Body of pancreas (tissue), 4 donors: Measurements from ENCODE around the gene LYPD4. TPM values are rescaled to one million over a fixed set of nuclear protein-coding genes. Genes with fewer than 3 reads are reported as not detected.

Experiments used
- ATAC-seq: fragments of 150-250 bp; one replicate; pipeline ENCODE4 v1.9.1; 2016
- DNase-seq, 4 donors: peaks; one replicate each; pipeline ENCODE4 v3.0.0-alpha.2; 2019
- H3K27ac ChIP-seq, 4 donors: fragments of 200-600 bp; sonication (generic); 1 replicate in 3 of 4; 2 replicates in 1 of 4; pipeline versions ENCODE4 v1.5.1 to v1.6.1; 2016 to 2019; ENCODE audit warnings: mild to moderate bottlenecking in 1 of 4, mixed read lengths in 1 of 4, moderate library complexity in 1 of 4
- H3K27me3 ChIP-seq, 2 donors: fragments of 200-600 bp; sonication (generic); one replicate each; pipeline ENCODE4 v1.6.0; 2016; ENCODE audit warnings: mild to moderate bottlenecking in 1 of 2
- H3K36me3 ChIP-seq, 2 donors: fragments of 200-600 bp; sonication (generic); replicated peaks in 1 of 2; 2 replicates each; pipeline ENCODE4 v1.5.1; 2016; ENCODE audit warnings: low read depth in 2 of 2; ENCODE audit not compliant: insufficient read depth in 1 of 2
- H3K4me1 ChIP-seq: fragments of 200-600 bp; sonication (generic); one replicate; pipeline ENCODE4 v1.6.0; 2016
- H3K4me3 ChIP-seq, 2 donors: fragments of 200-600 bp; sonication (generic); 1 replicate in 1 of 2; 2 replicates in 1 of 2; pipeline ENCODE4 v1.5.1; 2016 to 2019
- H3K9me3 ChIP-seq, 3 donors: fragments of 200-600 bp; sonication (generic); 1 replicate in 2 of 3; 2 replicates in 1 of 3; pipeline ENCODE4 v1.5.1; 2016
- CTCF ChIP-seq, 7 experiments: fragments of 450-650 bp in 4 of 7; fragments of 200-600 bp in 3 of 7; sonication (generic) in 3 of 7; IDR thresholded peaks; one replicate each; pipeline ENCODE4 v1.5.1; 2016 to 2019; ENCODE audit warnings: antibody characterized with exemption in 7 of 7
- POLR2A ChIP-seq, 3 donors: fragments of 450-650 bp; IDR thresholded peaks; one replicate each; pipeline ENCODE4 v1.6.1; 2016; ENCODE audit warnings: antibody characterized with exemption in 3 of 3, mild to moderate bottlenecking in 2 of 3
- WGBS, 2 donors: methylation state at CpG; one replicate each; pipeline ENCODE4 v1.1.5; 2017; 5-methylcytosine and 5-hydroxymethylcytosine counted together
- intact Hi-C: fragments of 100-400 bp; cut with DNase I; formaldehyde crosslinking; loops from one replicate; pipeline ENCODE4 v1.15.1; 2023
- total RNA-seq, 2 donors: library from RNA; depleted of rRNA; stranded (reverse); fragments of >200 nt; gene quantifications; one replicate each; pipeline ENCODE4 v1.1.0, GENCODE V29; 2016

Gene LYPD4
- total RNA-seq, 2 donors from 2014 or later = not detected

DNA sequence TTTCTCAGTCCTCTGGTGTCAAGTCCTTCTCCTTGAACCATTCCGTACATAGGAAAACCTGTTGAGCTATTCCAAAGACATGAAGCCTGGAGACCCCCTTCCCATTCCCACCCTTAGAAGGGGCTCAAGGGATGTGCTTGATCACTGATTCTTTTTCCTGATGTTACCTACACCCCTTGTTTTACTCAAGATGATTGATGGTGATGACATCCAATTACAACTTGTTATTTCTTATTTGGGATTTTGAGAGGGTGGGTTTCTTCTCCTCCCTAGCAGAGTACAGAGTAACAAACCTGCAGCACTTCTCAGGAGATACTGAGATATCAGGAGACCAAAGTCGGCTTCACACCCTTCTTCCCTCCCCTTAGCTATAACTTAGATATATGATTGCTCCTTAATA, 8.9 kb upstream of the LYPD4 start:
- Histone ChIP-seq H3K4me1 (no peaks in the 10 kb centered on the region), H3K27me3 (no peaks in the 10 kb centered on the region), H3K27ac (no peak overlapping the region), H3K9me3 (no peaks in the 10 kb centered on the region), H3K36me3 (no peaks in the 10 kb centered on the region), H3K4me3 (no peak overlapping the region)
- WGBS, 2 donors = 30 to 52% methylated on average over 2 of the region's 2 CpGs
- intact Hi-C loops = no loop called here
- ATAC-seq (no peak), DNase-seq (no peak)
- no peak for TF ChIP-seq CTCF (IDR thresholded peaks at IDR 0.05)
- no peak for TF ChIP-seq POLR2A (IDR thresholded peaks at IDR 0.05)

DNA sequence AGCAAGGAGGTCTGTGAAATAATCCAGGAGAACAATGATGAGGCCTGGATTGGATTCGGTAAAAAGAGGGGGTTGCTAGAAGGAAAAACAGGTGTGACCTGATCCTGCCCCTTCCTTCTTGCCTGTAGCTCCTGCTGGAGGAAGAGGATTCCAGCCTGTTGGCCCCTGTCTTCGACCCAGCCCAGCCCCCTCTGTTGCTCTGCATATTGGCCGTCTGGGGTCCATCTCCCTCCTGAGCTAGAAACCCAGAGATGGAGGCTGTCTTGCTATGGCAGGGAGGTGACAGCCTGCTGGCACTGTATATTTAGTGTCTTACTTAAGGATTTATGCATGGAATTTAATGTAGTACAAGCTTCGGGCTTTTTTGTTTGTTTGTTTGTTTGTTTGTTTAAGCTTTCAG, 7.0 kb upstream of the LYPD4 start:
- intact Hi-C loops = no loop called here
- TF ChIP-seq CTCF (IDR thresholded peaks at IDR 0.05) = no peak
- TF ChIP-seq POLR2A (IDR thresholded peaks at IDR 0.05) = no peak
- H3K27ac ChIP-seq = no peak overlapping the region
- 25 to 35% methylated on average over 4 of the region's 4 CpGs for WGBS, 2 donors
- no peaks in the 10 kb centered on the region for H3K36me3 ChIP-seq
- DNase-seq (no peak), ATAC-seq (no peak)
- H3K9me3 ChIP-seq = no peaks in the 10 kb centered on the region
- no peak overlapping the region for H3K4me3 ChIP-seq
- H3K4me1 ChIP-seq = no peaks in the 10 kb centered on the region
- no peaks in the 10 kb centered on the region for H3K27me3 ChIP-seq

GRCh38 chr19:41850381-41850780, 5.9 kb upstream of the LYPD4 start:
- ATAC-seq (no peak), DNase-seq (no peak)
- Histone ChIP-seq H3K4me1 (no peaks in the 10 kb centered on the region), H3K36me3 (no peaks in the 10 kb centered on the region), H3K4me3 (no peak overlapping the region), H3K27me3 (no peaks in the 10 kb centered on the region), H3K27ac (no peak overlapping the region), H3K9me3 (no peaks in the 10 kb centered on the region)
- 41 to 74% methylated on average over 5 of the region's 5 CpGs for WGBS, 2 donors
- intact Hi-C loops = no loop called here
- no peak for TF ChIP-seq POLR2A (IDR thresholded peaks at IDR 0.05)
- no peak for TF ChIP-seq CTCF (IDR thresholded peaks at IDR 0.05)

DNA sequence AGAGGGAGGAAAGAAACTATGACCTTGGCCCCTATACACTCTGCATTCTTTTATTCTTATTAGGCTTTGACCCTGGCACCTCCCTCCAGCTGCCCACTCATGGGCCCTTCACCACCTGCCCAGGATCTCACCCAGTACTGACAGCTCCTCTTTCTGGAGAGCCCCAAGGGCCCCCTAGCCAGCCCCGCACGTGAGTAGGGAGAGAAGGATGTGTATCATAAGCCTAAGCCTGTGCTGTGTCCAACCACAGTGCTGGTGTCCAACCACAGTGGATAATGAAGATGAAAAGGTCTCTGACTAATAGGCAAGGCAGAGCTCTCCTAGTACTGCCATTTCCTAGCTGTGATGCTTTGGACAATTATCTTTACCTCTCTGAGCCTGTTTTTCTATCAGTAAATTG, 4.6 kb upstream of the LYPD4 start:
- Histone ChIP-seq H3K9me3 (no peaks in the 10 kb centered on the region), H3K4me3 (no peak overlapping the region), H3K27ac (no peak overlapping the region), H3K36me3 (no peaks in the 10 kb centered on the region), H3K27me3 (no peaks in the 10 kb centered on the region), H3K4me1 (no peaks in the 10 kb centered on the region)
- intact Hi-C loops = no loop called here
- no peak for DNase-seq
- 94 to 97% methylated on average over 2 of the region's 2 CpGs for WGBS, 2 donors
- TF ChIP-seq POLR2A (IDR thresholded peaks at IDR 0.05) = no peak
- no peak for ATAC-seq

GRCh38 chr19:41848666-41849065, 4.2 kb upstream of the LYPD4 start:
- H3K27ac ChIP-seq = no peak overlapping the region
- TF ChIP-seq CTCF (IDR thresholded peaks at IDR 0.05) (no peak), POLR2A (IDR thresholded peaks at IDR 0.05) (no peak)
- no peaks in the 10 kb centered on the region for H3K4me1 ChIP-seq
- intact Hi-C loops = no loop called here
- no peak overlapping the region for H3K4me3 ChIP-seq
- no peak for ATAC-seq
- H3K36me3 ChIP-seq = no peaks in the 10 kb centered on the region
- H3K9me3 ChIP-seq = no peaks in the 10 kb centered on the region
- WGBS, 2 donors = 79 to 85% methylated on average over 6 of the region's 6 CpGs
- DNase-seq = no peak
- no peaks in the 10 kb centered on the region for H3K27me3 ChIP-seq
